HEK293 (cell line): ENCODE results near the gene IGFL2.

ENCODE experiments used
- CTCF ChIA-PET: fragments of 350-600 bp; formaldehyde crosslinking; extraction: SDS; loops from one replicate; lab custom pipeline; 2021; ENCODE audit warnings: antibody characterized with exemption; lab: Yijun Ruan, JAX
- POLR2A ChIA-PET: fragments of 300-600 bp; formaldehyde crosslinking; extraction: SDS; loops from one replicate; lab custom pipeline; 2020; ENCODE audit warnings: antibody characterized with exemption, inconsistent platforms; lab: Yijun Ruan, JAX
- H3K27ac ChIP-seq: fragments of 200-500 bp; sonication (Bioruptor generic); 2 replicates; pipeline ENCODE4 v1.5.1; 2014; ENCODE audit warnings: low read depth, low read length, control low read depth, inconsistent platforms; ENCODE audit errors: extremely low read depth
- H3K36me3 ChIP-seq, 2 experiments: fragments of 200-500 bp in 1 of 2; sonication (Bioruptor generic) in 1 of 2; 1 replicate in 1 of 2; 2 replicates in 1 of 2; pipeline ENCODE4 v1.5.1; 2014 to 2017; ENCODE audit warnings: inconsistent platforms in 2 of 2, low read length in 2 of 2; ENCODE audit not compliant: control insufficient read depth in 2 of 2, insufficient read depth in 1 of 2
- H3K4me1 ChIP-seq: fragments of 200-500 bp; sonication (Bioruptor generic); 2 replicates; pipeline ENCODE4 v1.5.1; 2014; ENCODE audit warnings: mild to moderate bottlenecking, low read length, inconsistent platforms; ENCODE audit not compliant: control insufficient read depth, insufficient read depth
- H3K4me3 ChIP-seq: 2 replicates; pipeline ENCODE4 v1.5.1; 2011; ENCODE audit warnings: low read depth, mild to moderate bottlenecking, control low read depth, low read length, moderate library complexity
- H3K9me3 ChIP-seq: fragments of 200-500 bp; sonication (Bioruptor generic); 2 replicates; pipeline ENCODE4 v1.5.1; 2014; ENCODE audit warnings: low read depth, low read length, inconsistent platforms; ENCODE audit not compliant: control insufficient read depth, insufficient read depth
- ATF2 ChIP-seq: fragments of 450-650 bp; formaldehyde crosslinking; IDR thresholded peaks from 2 replicates; pipeline ENCODE4 v1.5.1; 2016; ENCODE audit warnings: missing biosample characterization, missing genetic modification characterization, low read depth
- EGR2 ChIP-seq: fragments of 450-650 bp; formaldehyde crosslinking; IDR thresholded peaks from 2 replicates; pipeline ENCODE4 v1.5.1; 2016; ENCODE audit warnings: low read depth, missing biosample characterization, missing genetic modification characterization
- FEZF1 ChIP-seq: fragments of 450-650 bp; formaldehyde crosslinking; IDR thresholded peaks from 2 replicates; pipeline ENCODE4 v1.5.1; 2016; ENCODE audit warnings: missing biosample characterization, missing genetic modification characterization
- GLI2 ChIP-seq: fragments of 450-650 bp; formaldehyde crosslinking; IDR thresholded peaks from 2 replicates; pipeline ENCODE4; 2017; ENCODE audit warnings: missing biosample characterization, missing genetic modification characterization, low read depth, borderline replicate concordance
- IKZF3 ChIP-seq: fragments of 450-650 bp; IDR thresholded peaks from 2 replicates; pipeline ENCODE4 v1.5.0; 2018; ENCODE audit warnings: missing biosample characterization, mild to moderate bottlenecking, missing genetic modification characterization, moderate library complexity
- RBAK ChIP-seq: fragments of 450-650 bp; formaldehyde crosslinking; IDR thresholded peaks from 2 replicates; pipeline ENCODE4 v1.5.1; 2016; ENCODE audit warnings: missing biosample characterization, missing genetic modification characterization
- ZBTB20 ChIP-seq: fragments of 450-650 bp; formaldehyde crosslinking; IDR thresholded peaks from 2 replicates; pipeline ENCODE4 v1.5.1; 2016; ENCODE audit warnings: missing biosample characterization, missing genetic modification characterization
- ZBTB44 ChIP-seq: fragments of 450-650 bp; IDR thresholded peaks from 2 replicates; pipeline ENCODE4 v1.5.1; 2018; ENCODE audit warnings: missing biosample characterization, mild to moderate bottlenecking, missing genetic modification characterization
- ZBTB7A ChIP-seq: fragments of 450-650 bp; formaldehyde crosslinking; IDR thresholded peaks from 2 replicates; pipeline ENCODE4 v1.5.1; 2016; ENCODE audit warnings: low read depth, missing biosample characterization, missing genetic modification characterization
- ZFHX2 ChIP-seq: fragments of 450-650 bp; formaldehyde crosslinking; conservative IDR thresholded peaks from 2 replicates; pipeline ENCODE4 v1.5.1; 2016; ENCODE audit warnings: missing biosample characterization, missing genetic modification characterization
- ZNF112 ChIP-seq: fragments of 450-650 bp; formaldehyde crosslinking; IDR thresholded peaks from 2 replicates; pipeline ENCODE4 v1.5.0; 2017; ENCODE audit warnings: missing biosample characterization, missing genetic modification characterization
- ZNF121 ChIP-seq: fragments of 450-650 bp; formaldehyde crosslinking; IDR thresholded peaks from 2 replicates; pipeline ENCODE4 v1.5.1; 2016; ENCODE audit warnings: missing biosample characterization, missing genetic modification characterization
- ZNF148 ChIP-seq: fragments of 450-650 bp; formaldehyde crosslinking; IDR thresholded peaks from 2 replicates; pipeline ENCODE4 v1.5.0; 2017; ENCODE audit warnings: missing biosample characterization, missing genetic modification characterization, borderline replicate concordance
- ZNF16 ChIP-seq: fragments of 450-650 bp; formaldehyde crosslinking; IDR thresholded peaks from 2 replicates; pipeline ENCODE4 v1.5.1; 2016; ENCODE audit warnings: low read depth, missing biosample characterization, missing genetic modification characterization
- ZNF26 ChIP-seq: fragments of 450-650 bp; formaldehyde crosslinking; IDR thresholded peaks from 2 replicates; pipeline ENCODE4 v1.5.1; 2016; ENCODE audit warnings: missing biosample characterization, missing genetic modification characterization
- ZNF280D ChIP-seq: fragments of 450-650 bp; formaldehyde crosslinking; IDR thresholded peaks from 2 replicates; pipeline ENCODE4 v1.5.1; 2016; ENCODE audit warnings: missing biosample characterization, missing genetic modification characterization
- ZNF350 ChIP-seq: fragments of 450-650 bp; formaldehyde crosslinking; IDR thresholded peaks from 2 replicates; pipeline ENCODE4 v1.5.0; 2017; ENCODE audit warnings: missing biosample characterization, mild to moderate bottlenecking, missing genetic modification characterization
- ZNF354C ChIP-seq: fragments of 450-650 bp; formaldehyde crosslinking; IDR thresholded peaks from 2 replicates; pipeline ENCODE4 v1.5.1; 2016; ENCODE audit warnings: missing biosample characterization, missing genetic modification characterization, low read depth, borderline replicate concordance
- ZNF391 ChIP-seq: fragments of 450-650 bp; formaldehyde crosslinking; IDR thresholded peaks from 2 replicates; pipeline ENCODE4 v1.5.1; 2016; ENCODE audit warnings: low read depth, missing biosample characterization, missing genetic modification characterization, borderline replicate concordance
- ZNF626 ChIP-seq: fragments of 450-650 bp; sonication (Bioruptor Pico); formaldehyde crosslinking; IDR thresholded peaks from 2 replicates; pipeline ENCODE4 v1.5.1; 2018; ENCODE audit warnings: missing biosample characterization, missing genetic modification characterization, inconsistent platforms
- ZNF791 ChIP-seq: fragments of 450-650 bp; formaldehyde crosslinking; IDR thresholded peaks from 2 replicates; pipeline ENCODE4 v1.5.1; 2016; ENCODE audit warnings: missing biosample characterization, missing genetic modification characterization
- ZNF837 ChIP-seq: fragments of 450-650 bp; formaldehyde crosslinking; IDR thresholded peaks from 2 replicates; pipeline ENCODE4 v1.5.1; 2016; ENCODE audit warnings: missing biosample characterization, missing genetic modification characterization

Gene IGFL2

GRCh38 chr19:46111376-46111775 is 36.7 kb upstream of the IGFL2 start:
- peaks cover 10% of the 10 kb centered on the region for H3K4me1 ChIP-seq
- H3K4me3 ChIP-seq = no peak overlapping the region
- H3K9me3 ChIP-seq = no peaks in the 10 kb centered on the region
- H3K27ac ChIP-seq = no peak overlapping the region
- H3K36me3 ChIP-seq = no peaks in the 10 kb centered on the region
- TF ChIP-seq ZBTB20 (tag by site-specific recombination) (peak; percentile 30; the same call in 1 of the 2 replicates), ZFHX2 (tag by site-specific recombination) (peak; percentile 73), FEZF1 (tag by site-specific recombination) (no peak), EGR2 (tag by site-specific recombination) (peak; percentile 15; the same call in 1 of the 2 replicates)
- ChIA-PET CTCF (interaction anchor here (0.6 to 1.6 kb wide), 3 partner anchors 29 to 354 kb away, joined by 4 to 13 read pairs (median 4); no protein-coding TSS in a partner anchor), POLR2A (no interaction called here)

- POLR2A ChIA-PET = no interaction called here
- H3K9me3 ChIP-seq = no peaks in the 10 kb centered on the region
- H3K4me3 ChIP-seq = no peak overlapping the region
- CTCF ChIA-PET = interaction anchor here (0.6 to 1.6 kb wide), 4 partner anchors 9 to 150 kb away, joined by 3 to 13 read pairs (median 4); no protein-coding TSS in a partner anchor
- no peaks in the 10 kb centered on the region for H3K36me3 ChIP-seq
- H3K27ac ChIP-seq = no peak overlapping the region
- peaks cover 10% of the 10 kb centered on the region for H3K4me1 ChIP-seq
- TF ChIP-seq ATF2 (tag by site-specific recombination) (no peak), ZNF16 (tag by site-specific recombination) (no peak), IKZF3 (no peak), ZNF626 (tag by site-specific recombination) (no peak), ZNF121 (no peak), ZNF791 (tag by site-specific recombination) (no peak), ZNF350 (tag by site-specific recombination) (no peak), ZNF280D (tag by site-specific recombination) (no peak), ZNF112 (no peak), ZNF391 (tag by site-specific recombination) (no peak), GLI2 (tag by site-specific recombination) (no peak), ZNF354C (tag by site-specific recombination) (no peak), ZBTB7A (tag by site-specific recombination) (no peak)
- TF ChIP-seq, all 188 proteins: peak for 0
These were observed 35.5 kb upstream of the IGFL2 start for GRCh38 chr19:46112527-46112926.

GRCh38 chr19:46113726-46114125 is 34.3 kb upstream of the IGFL2 start:
- no peak overlapping the region for H3K4me3 ChIP-seq
- ChIA-PET POLR2A (no interaction called here), CTCF (interaction anchor here (0.6 to 1.7 kb wide), 7 partner anchors 14 to 698 kb away, joined by 3 to 7 read pairs (median 4); partner anchors contain the start of gene IGFL2)
- no peaks in the 10 kb centered on the region for H3K36me3 ChIP-seq
- no peaks in the 10 kb centered on the region for H3K9me3 ChIP-seq
- peaks cover 10% of the 10 kb centered on the region for H3K4me1 ChIP-seq
- no peak overlapping the region for H3K27ac ChIP-seq
- TF ChIP-seq RBAK (tag by site-specific recombination) (no peak), ZNF26 (tag by site-specific recombination) (no peak), ZNF148 (tag by site-specific recombination) (no peak), ZNF837 (no peak), ZBTB44 (tag by site-specific recombination) (no peak)
